Tibial nerve (tissue), 4 donors: ENCODE data around the gene ARHGAP15.

Source experiments
- CTCF ChIP-seq, 5 experiments: fragments of 200-600 bp in 3 of 5; fragments of 450-650 bp in 2 of 5; sonication (generic) in 3 of 5; IDR thresholded peaks; one replicate each; pipeline ENCODE4 v1.5.1; 2016 to 2019; ENCODE audit warnings: antibody characterized with exemption in 5 of 5, mild to moderate bottlenecking in 3 of 5, moderate library complexity in 2 of 5
- EP300 ChIP-seq, 2 donors: sonication (generic); formaldehyde crosslinking; IDR thresholded peaks; one replicate each; pipeline ENCODE4 v1.6.1; 2017; ENCODE audit warnings: antibody characterized with exemption in 2 of 2, mild to moderate bottlenecking in 1 of 2
- POLR2A ChIP-seq, 2 donors: fragments of 450-650 bp; IDR thresholded peaks; one replicate each; pipeline ENCODE4 v1.6.1; 2017; ENCODE audit warnings: antibody characterized with exemption in 2 of 2, mild to moderate bottlenecking in 2 of 2, moderate library complexity in 2 of 2

GRCh38 chr2:143717536-143718168 is 588.4 kb downstream of the ARHGAP15 start:
- TF ChIP-seq CTCF (IDR thresholded peaks at IDR 0.05) (no peak), EP300 (IDR thresholded peaks at IDR 0.05) (no peak), POLR2A (IDR thresholded peaks at IDR 0.05) (no peak)
